ENCODE measurements around the gene ABLIM3. TPM values are rescaled to one million over a fixed set of nuclear protein-coding genes. Genes with fewer than 3 reads are reported as not detected.
"Not testable (repeated sequence)": the region's sequence is repeated elsewhere in the genome, so short reads cannot be mapped to it uniquely, and the experiment has no call there.

Gene ABLIM3
- total RNA-seq, 2 experiments from 2014 or later, result not detected

DNA sequence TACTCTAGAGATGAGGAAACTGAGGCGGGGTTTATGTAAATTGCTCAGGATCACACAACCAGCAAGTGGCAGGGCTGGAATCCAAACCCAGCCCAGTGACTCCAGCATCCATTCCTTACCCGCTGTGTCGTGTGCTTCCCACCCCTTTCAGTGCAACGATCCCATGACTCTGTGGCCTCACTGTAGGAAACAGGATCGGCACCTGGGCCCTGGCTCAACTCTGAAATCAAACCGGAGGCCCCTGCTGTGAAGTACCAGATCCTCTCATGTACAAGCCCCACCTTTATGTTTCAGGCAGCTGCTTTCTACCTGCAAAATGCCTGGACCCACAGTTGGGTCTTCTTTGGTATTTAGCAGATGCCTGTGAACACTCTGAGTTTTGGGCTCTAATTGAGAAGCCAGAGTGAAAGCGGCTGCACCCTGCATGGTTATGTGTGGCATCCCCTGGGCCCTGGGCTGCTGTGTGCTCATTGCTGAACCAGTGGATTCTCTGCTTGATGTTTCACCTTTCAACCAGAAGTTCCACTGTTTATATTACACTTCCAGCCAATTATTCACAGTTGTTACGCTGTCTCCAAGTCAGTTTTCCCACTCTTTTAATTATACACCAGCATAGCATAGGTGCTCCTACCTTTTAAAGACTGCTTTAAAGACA lies 36.7 kb downstream of the ABLIM3 start:
- H3K36me3 Mint-ChIP-seq (ENCODE audit: low read depth), result no peaks in the 10 kb centered on the region
- CTCF ChIA-PET, result no interaction called here
- H3K4me1 Mint-ChIP-seq (ENCODE audit: low read depth), result no peaks in the 10 kb centered on the region
- no peak for DNase-seq
- H3K27me3 Mint-ChIP-seq (ENCODE audit: low read depth), result peaks cover 3% of the 10 kb centered on the region
- no peak overlapping the region for H3K27ac Mint-ChIP-seq
- no peak overlapping the region for H3K4me3 Mint-ChIP-seq
- H3K9me3 Mint-ChIP-seq, result no peaks in the 10 kb centered on the region
- intact Hi-C loops (cut with micrococcal nuclease), result no loop called here

DNA sequence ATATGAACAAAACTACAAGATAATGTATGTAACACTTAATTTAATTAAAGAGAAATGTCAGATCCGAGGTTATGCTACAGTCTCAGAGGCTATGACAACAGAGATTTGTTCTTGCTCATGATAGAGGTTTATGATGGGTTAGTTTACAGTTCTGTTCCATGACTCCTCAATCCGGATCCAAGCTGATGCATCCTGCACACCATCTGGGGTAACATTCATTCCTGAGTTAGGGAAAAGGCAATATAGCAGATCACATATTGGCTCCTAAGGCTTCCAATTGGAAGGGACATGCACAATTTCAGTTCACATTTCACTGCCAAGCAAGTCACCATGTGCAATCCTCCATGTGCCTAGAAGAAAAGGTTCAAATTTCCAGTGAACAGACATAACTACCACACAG lies 40.4 kb downstream of the ABLIM3 start:
- DNase-seq, result no peak
- Mint-ChIP-seq H3K36me3 (ENCODE audit: low read depth) (no peaks in the 10 kb centered on the region), H3K27me3 (ENCODE audit: low read depth) (peaks cover 7% of the 10 kb centered on the region), H3K27ac (no peak overlapping the region), H3K4me3 (no peak overlapping the region), H3K9me3 (no peaks in the 10 kb centered on the region), H3K4me1 (ENCODE audit: low read depth) (no peaks in the 10 kb centered on the region)
- intact Hi-C loops (cut with micrococcal nuclease), result no loop called here
- CTCF ChIA-PET, result no interaction called here

DNA sequence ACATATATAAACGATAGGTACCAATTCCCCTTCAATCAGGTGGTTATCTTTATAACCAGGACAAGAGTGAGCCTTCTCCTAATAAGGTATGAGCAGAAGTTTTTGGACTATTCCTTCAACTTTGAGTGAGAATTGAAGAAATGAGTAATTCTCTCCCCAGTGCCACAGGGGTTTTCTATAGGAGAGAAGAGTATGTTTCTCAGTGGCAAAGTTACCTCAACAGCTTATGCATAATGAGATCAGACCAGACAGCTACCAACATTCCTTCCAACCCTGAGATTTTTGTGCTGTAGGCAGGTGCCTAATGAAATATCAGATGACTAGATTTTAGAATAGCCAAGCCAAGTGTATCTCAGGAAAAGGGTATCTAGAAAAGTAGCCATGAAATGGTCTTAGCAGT lies 40.9 kb downstream of the ABLIM3 start:
- Mint-ChIP-seq H3K4me3 (no peak overlapping the region), H3K9me3 (no peaks in the 10 kb centered on the region), H3K4me1 (ENCODE audit: low read depth) (no peaks in the 10 kb centered on the region), H3K27me3 (ENCODE audit: low read depth) (peaks cover 7% of the 10 kb centered on the region), H3K36me3 (ENCODE audit: low read depth) (no peaks in the 10 kb centered on the region), H3K27ac (no peak overlapping the region)
- intact Hi-C loops (cut with micrococcal nuclease), result no loop called here
- CTCF ChIA-PET, result no interaction called here
- DNase-seq, result no peak

DNA sequence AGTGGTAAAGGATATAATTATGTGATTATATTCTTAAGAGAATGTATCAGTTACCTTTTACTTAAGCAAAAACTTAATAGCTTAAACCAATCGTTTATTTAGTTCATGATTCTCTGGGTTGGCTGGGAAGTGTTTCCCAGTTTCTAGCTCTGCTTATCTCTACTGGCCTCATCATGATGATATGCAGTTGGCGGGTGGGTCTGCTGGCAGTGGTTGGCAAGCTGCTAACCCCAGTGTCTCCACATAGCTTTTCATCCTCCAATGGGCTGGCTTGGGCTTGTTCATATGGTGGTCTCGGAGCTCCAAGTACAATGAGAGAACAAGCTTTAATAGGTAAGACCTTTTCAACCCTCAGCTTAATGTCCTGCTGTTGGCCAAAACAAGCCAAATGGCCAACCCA lies 43.8 kb downstream of the ABLIM3 start:
- intact Hi-C loops (cut with micrococcal nuclease), result no loop called here
- CTCF ChIA-PET, result interaction anchor here (1.2 kb wide), 1 partner anchor 28 kb away, joined by 3 read pairs; no protein-coding TSS in a partner anchor
- Mint-ChIP-seq H3K9me3 (no peaks in the 10 kb centered on the region), H3K27me3 (ENCODE audit: low read depth) (peaks cover 7% of the 10 kb centered on the region), H3K36me3 (ENCODE audit: low read depth) (no peaks in the 10 kb centered on the region), H3K4me3 (no peak overlapping the region), H3K4me1 (ENCODE audit: low read depth) (no peaks in the 10 kb centered on the region), H3K27ac (no peak overlapping the region)
- no peak for DNase-seq

DNA sequence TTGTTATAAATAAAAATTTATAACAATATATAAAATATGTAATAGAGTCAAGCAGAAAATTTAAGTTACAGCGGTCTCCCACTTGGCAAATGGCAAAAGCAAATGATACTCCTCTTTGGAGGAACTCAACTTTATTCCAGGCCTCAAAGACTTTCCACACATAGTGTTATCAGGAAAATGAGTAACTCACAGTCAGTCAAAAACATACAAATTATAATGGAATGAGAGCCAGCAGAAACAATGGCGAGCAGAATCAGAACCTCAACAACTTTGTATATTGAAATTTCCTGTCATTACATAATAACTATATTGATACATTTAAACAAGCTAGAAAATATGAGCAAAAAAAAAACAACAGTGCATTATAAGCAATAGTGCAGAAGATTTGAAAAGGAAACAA lies 45.2 kb downstream of the ABLIM3 start:
- no peak for DNase-seq
- Mint-ChIP-seq H3K4me1 (ENCODE audit: low read depth) (no peaks in the 10 kb centered on the region), H3K27me3 (ENCODE audit: low read depth) (peaks cover 3% of the 10 kb centered on the region), H3K36me3 (ENCODE audit: low read depth) (no peaks in the 10 kb centered on the region), H3K9me3 (no peaks in the 10 kb centered on the region), H3K4me3 (no peak overlapping the region), H3K27ac (no peak overlapping the region)
- intact Hi-C loops (cut with micrococcal nuclease), result no loop called here
- CTCF ChIA-PET, result interaction anchor here (0.7 kb wide), 1 partner anchor 1084 kb away, joined by 3 read pairs; no protein-coding TSS in a partner anchor

DNA sequence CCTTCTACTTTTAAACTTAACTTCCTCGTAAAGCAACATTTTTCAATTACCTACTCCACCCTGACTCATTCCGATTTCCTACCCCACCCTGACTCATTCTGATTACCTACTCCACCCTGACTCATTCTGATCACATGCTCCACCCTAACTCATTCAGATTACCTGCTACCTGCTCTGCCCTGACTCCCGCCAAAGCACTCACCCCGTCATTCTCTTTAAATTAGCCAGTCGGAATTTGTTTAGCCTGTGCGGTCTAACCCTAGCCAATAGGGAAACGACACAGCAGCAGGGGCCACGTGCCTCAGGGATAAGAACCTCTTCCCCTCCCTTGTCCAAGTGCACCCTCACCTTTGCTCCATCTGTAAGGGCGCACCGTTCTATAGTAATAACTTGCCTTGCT lies 46.3 kb downstream of the ABLIM3 start:
- CTCF ChIA-PET; H3K27ac Mint-ChIP-seq; H3K36me3 Mint-ChIP-seq (ENCODE audit: low read depth); H3K27me3 Mint-ChIP-seq (ENCODE audit: low read depth); H3K4me3 Mint-ChIP-seq; H3K9me3 Mint-ChIP-seq; H3K4me1 Mint-ChIP-seq (ENCODE audit: low read depth); intact Hi-C loops (cut with micrococcal nuclease); DNase-seq: not testable (repeated sequence)

DNA sequence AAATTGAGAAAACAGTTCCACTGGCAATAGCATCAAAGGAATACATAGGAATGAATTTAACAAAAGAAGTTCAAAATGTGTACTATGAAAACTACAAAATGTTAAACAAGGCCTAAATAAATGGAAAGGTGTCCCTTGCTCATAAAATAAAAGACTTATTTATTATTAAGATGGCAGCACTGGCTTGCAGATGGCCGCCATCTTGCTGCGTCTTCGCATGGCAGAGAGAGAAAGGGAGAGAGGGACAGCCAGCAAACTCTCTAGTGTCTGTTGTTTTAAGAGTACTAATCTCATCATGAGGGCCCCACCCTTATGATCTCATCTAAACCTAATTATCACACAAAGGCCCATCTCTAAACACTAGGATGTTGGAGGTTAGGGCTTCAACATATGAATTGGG lies 47.1 kb downstream of the ABLIM3 start:
- intact Hi-C loops (cut with micrococcal nuclease), result no loop called here

DNA sequence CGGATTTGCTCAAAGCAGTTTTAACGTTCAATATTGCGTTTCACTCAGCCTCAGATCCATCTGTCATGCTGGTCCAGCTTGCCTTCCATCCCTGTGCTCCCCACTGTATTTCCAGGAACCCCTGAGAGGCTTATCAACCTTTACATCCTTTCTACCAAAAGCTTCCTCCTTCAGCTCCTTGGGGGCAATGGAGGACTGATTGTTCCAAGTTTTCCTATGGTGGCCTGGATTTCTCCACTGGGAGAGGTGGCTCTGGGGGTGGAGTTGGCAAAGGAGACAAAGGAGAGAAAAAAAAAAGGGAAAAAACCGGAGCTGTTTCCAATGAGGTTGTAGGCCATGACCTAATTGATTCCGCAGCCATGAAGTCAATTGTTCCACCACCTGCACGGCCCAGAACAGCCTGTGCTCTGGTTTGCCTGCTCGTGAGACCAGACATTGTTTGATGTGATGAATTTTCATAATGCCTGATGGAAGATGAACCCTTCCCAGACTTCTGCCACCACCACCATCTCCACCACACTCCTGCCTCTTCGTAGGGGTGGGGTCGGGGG lies 54.1 kb downstream of the ABLIM3 start:
- Mint-ChIP-seq H3K27ac (no peak overlapping the region), H3K9me3 (no peaks in the 10 kb centered on the region), H3K36me3 (ENCODE audit: low read depth) (no peaks in the 10 kb centered on the region), H3K4me3 (no peak overlapping the region), H3K27me3 (ENCODE audit: low read depth) (no peaks in the 10 kb centered on the region), H3K4me1 (ENCODE audit: low read depth) (no peaks in the 10 kb centered on the region)
- intact Hi-C loops (cut with micrococcal nuclease), result no loop called here
- CTCF ChIA-PET, result interaction anchor here (0.7 kb wide), 1 partner anchor 35 kb away, joined by 3 read pairs; no protein-coding TSS in a partner anchor
- DNase-seq, result no peak

More for the DNA sequence above, 47.1 kb downstream of the ABLIM3 start:
- CTCF ChIA-PET, result no interaction called here
- Mint-ChIP-seq H3K36me3 (ENCODE audit: low read depth) (no peaks in the 10 kb centered on the region), H3K27ac (no peak overlapping the region), H3K4me1 (ENCODE audit: low read depth) (no peaks in the 10 kb centered on the region), H3K4me3 (no peak overlapping the region), H3K27me3 (ENCODE audit: low read depth) (peaks cover 3% of the 10 kb centered on the region), H3K9me3 (no peaks in the 10 kb centered on the region)
- DNase-seq, result no peak

DNA sequence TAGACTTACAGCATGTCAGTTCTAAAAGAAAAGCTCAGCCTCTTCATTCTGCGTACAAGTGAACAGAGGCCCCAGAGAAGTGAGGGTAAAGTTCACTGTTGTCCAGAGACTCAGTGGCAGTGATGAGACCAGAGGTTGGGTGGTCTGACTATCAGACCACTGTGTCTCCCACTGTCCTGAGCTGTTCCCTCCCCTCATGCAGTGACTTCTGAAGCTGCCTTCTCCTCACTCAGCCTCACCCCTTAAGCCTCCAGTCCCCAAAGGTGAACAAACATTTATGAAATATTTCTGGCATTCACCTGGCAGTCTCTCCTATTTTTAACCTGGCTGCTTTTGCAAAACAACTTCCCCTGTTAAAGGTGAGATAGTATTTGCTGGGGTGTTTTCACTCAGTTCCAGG lies 54.7 kb downstream of the ABLIM3 start:
- Mint-ChIP-seq H3K4me1 (ENCODE audit: low read depth) (no peaks in the 10 kb centered on the region), H3K4me3 (no peak overlapping the region), H3K36me3 (ENCODE audit: low read depth) (no peaks in the 10 kb centered on the region), H3K27me3 (ENCODE audit: low read depth) (no peaks in the 10 kb centered on the region), H3K9me3 (no peaks in the 10 kb centered on the region), H3K27ac (no peak overlapping the region)
- intact Hi-C loops (cut with micrococcal nuclease), result no loop called here
- CTCF ChIA-PET, result no interaction called here
- no peak for DNase-seq

DNA sequence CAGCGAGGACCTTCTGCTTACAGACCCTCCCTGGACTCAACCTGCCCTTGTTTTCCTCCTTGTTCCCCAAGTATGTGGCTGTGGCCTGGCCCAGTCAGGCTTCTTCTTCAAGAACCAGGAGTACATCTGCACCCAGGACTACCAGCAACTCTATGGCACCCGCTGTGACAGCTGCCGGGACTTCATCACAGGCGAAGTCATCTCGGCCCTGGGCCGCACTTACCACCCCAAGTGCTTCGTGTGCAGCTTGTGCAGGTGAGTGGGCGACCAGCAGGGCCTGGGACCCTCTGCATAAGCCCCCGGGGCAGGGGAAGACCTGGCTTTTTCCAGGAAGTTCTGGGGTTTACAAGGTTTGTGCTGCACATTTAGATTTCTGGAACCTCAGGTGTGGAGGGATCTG lies 56.9 kb downstream of the ABLIM3 start:
- CTCF ChIA-PET, result no interaction called here
- no peaks in the 10 kb centered on the region for H3K36me3 Mint-ChIP-seq (ENCODE audit: low read depth)
- no peak overlapping the region for H3K27ac Mint-ChIP-seq
- no peak overlapping the region for H3K4me3 Mint-ChIP-seq
- H3K9me3 Mint-ChIP-seq, result no peaks in the 10 kb centered on the region
- no peaks in the 10 kb centered on the region for H3K4me1 Mint-ChIP-seq (ENCODE audit: low read depth)
- no peak for DNase-seq
- intact Hi-C loops (cut with micrococcal nuclease), result no loop called here
- no peaks in the 10 kb centered on the region for H3K27me3 Mint-ChIP-seq (ENCODE audit: low read depth)

DNA sequence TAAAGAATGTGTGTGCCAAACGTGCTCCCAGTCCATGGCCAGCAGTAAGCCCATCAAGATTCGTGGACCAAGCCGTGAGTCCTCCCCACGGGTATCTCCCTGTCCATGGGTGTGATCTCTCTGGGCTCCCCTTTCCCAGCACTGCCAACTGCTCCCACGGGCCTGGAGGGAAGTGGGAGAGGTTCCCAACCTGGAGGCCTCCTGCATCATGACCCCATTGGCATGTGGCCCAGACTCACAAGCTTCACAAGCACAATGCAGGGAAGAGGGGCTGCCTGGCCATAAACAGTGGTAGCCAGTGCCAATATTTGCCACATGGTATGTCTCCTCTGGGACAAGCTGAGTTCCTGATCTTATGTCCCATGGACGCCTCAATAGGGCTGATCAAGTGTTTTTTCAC lies 59.1 kb downstream of the ABLIM3 start:
- intact Hi-C loops (cut with micrococcal nuclease), result no loop called here
- no peak overlapping the region for H3K27ac Mint-ChIP-seq

DNA sequence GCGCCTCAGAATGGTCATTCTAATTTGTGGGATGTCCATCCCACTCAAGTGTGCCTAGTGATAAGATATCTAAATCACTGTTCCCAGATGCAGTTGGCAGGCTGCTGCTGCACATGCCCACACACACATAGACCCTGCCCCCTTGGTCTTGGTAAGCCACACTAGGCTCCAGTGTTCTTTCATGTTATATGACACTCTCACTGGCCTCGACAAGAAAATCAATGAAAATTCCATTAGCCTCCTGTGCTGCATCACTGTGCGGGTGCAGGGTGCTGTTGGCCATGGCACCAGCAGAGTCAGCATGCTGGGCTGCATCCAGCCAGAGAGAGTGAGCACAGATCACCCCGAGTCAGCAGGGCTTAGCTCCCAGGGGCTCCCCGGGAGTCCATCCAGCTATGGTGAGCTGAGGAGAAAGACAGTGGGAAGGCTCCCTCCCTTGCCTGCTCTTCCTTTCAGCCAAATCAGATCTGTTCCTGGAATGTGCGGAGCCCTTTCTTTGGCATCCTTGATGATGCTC lies 59.9 kb downstream of the ABLIM3 start:
- no peak for DNase-seq
- Mint-ChIP-seq H3K9me3 (no peaks in the 10 kb centered on the region), H3K4me1 (ENCODE audit: low read depth) (no peaks in the 10 kb centered on the region), H3K27ac (no peak overlapping the region), H3K4me3 (no peak overlapping the region), H3K36me3 (ENCODE audit: low read depth) (no peaks in the 10 kb centered on the region), H3K27me3 (ENCODE audit: low read depth) (no peaks in the 10 kb centered on the region)
- intact Hi-C loops (cut with micrococcal nuclease), result no loop called here
- CTCF ChIA-PET, result no interaction called here

More for the DNA sequence above, 59.1 kb downstream of the ABLIM3 start:
- H3K27me3 Mint-ChIP-seq (ENCODE audit: low read depth), result no peaks in the 10 kb centered on the region
- no peaks in the 10 kb centered on the region for H3K4me1 Mint-ChIP-seq (ENCODE audit: low read depth)
- no peaks in the 10 kb centered on the region for H3K9me3 Mint-ChIP-seq
- H3K4me3 Mint-ChIP-seq, result no peak overlapping the region
- no peak for DNase-seq
- CTCF ChIA-PET, result no interaction called here
- H3K36me3 Mint-ChIP-seq (ENCODE audit: low read depth), result no peaks in the 10 kb centered on the region

DNA sequence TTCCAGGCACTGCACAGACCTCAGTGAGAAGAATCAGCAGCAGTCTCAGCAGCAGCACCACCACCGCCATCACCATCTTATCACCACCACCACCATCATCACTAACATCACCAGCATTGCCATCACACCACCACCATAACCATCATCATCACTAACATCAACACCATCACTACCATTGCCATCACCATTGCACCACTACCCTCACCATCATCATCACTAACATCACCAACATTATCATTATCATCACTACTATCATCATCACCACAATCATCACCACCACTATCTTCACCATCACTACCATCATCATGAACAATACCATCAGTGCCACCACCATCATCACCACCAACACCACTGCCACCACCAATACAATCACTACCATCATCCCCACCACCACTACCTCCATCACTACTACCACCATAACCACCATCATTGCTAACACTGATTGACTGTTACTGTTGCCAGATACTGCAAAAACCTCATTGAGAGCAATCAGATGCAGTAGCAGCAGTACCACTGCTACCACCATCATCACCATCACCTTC lies 61.7 kb downstream of the ABLIM3 start:
- CTCF ChIA-PET, result no interaction called here
- H3K4me1 Mint-ChIP-seq (ENCODE audit: low read depth), result no peaks in the 10 kb centered on the region
- H3K9me3 Mint-ChIP-seq, result no peaks in the 10 kb centered on the region
- H3K27me3 Mint-ChIP-seq (ENCODE audit: low read depth), result no peaks in the 10 kb centered on the region
- no peak overlapping the region for H3K4me3 Mint-ChIP-seq
- intact Hi-C loops (cut with micrococcal nuclease), result no loop called here
- DNase-seq, result no peak
- no peaks in the 10 kb centered on the region for H3K36me3 Mint-ChIP-seq (ENCODE audit: low read depth)
- no peak overlapping the region for H3K27ac Mint-ChIP-seq

Data from activated naive CD4-positive, alpha-beta T cell treated with anti-CD3 and anti-CD28 coated beads for 36 hours (primary cell).